Lower leg skin (tissue), 4 donors: ENCODE results near the gene VPS37B. TPM values are rescaled to one million over a fixed set of nuclear protein-coding genes. Genes with fewer than 3 reads are reported as not detected.

Experiments used
- DNase-seq, 2 donors: peaks; one replicate each; pipeline ENCODE4 v3.0.0-alpha.2; 2019; ENCODE audit warnings: low spot score in 2 of 2
- H3K4me3 ChIP-seq: fragments of 200-600 bp; sonication (generic); 2 replicates; pipeline ENCODE4 v1.5.1; 2017; ENCODE audit warnings: mild to moderate bottlenecking, low read depth; ENCODE audit not compliant: poor library complexity, severe bottlenecking
- POLR2A ChIP-seq, 2 donors: fragments of 450-650 bp; IDR thresholded peaks; one replicate each; pipeline ENCODE4 v1.6.1; 2016 to 2017; ENCODE audit warnings: antibody characterized with exemption in 2 of 2, mild to moderate bottlenecking in 1 of 2, moderate library complexity in 1 of 2
- WGBS, 2 donors: methylation state at CpG; one replicate each; pipeline ENCODE4 v1.1.5; 2018; 5-methylcytosine and 5-hydroxymethylcytosine counted together
- intact Hi-C: fragments of 100-400 bp; cut with DNase I; formaldehyde crosslinking; loops from one replicate; pipeline ENCODE4 v1.15.0; 2023; ENCODE audit warnings: low total_unique reads
- total RNA-seq, 4 donors: library from RNA; depleted of rRNA; stranded (reverse); fragments of >200 nt; gene quantifications; one replicate each; pipeline ENCODE4 v1.1.0, GENCODE V29; 2016
- TF ChIP-seq, protein P1 (sequence below), 3 donors: fragments of 450-650 bp; IDR thresholded peaks; one replicate each; pipeline ENCODE4 v1.5.1; 2016; ENCODE audit warnings: antibody characterized with exemption in 3 of 3, mild to moderate bottlenecking in 3 of 3, moderate library complexity in 2 of 3

VPS37B gene
- total RNA-seq, 4 donors from 2014 or later, result 27.7 to 47.8 (median 42.3) TPM

DNA sequence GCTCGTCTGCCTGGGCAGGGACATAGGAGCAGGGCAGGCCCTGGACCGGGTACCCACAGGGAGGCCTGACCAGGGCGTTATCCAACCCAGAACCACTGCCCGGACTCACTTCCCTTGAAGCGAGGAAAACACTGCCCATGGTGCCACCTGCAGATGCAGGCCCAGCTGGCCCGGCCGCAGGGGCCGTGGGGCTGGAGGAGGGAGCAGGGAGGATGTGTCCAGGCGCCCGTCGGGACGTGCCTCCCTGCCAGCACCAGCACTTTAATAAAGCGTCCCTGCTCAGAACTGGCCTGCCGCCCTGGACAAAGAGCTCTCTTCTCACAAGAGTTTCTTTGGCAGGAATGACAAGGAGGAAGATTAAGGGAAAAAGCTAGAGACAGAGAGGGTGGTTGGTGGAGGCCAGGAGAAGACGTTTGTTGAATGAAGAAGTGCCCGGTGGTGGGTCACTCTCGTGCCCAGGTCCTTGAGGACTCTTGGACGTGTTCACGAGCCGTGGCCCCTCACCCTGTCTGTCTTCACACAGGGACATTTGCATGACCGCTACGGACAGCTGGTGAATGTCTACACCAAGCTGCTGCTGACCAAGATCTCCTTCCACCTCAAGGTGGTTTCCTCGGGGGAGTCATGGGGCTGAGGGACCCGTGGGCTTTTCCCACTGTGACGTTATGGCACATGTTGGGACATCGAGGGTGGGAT, 46.4 kb downstream of the VPS37B start:
- 86 to 89% methylated on average over 26 of the region's 26 CpGs for WGBS, 2 donors
- intact Hi-C loops, result no loop called here
- TF ChIP-seq, protein P1, sequence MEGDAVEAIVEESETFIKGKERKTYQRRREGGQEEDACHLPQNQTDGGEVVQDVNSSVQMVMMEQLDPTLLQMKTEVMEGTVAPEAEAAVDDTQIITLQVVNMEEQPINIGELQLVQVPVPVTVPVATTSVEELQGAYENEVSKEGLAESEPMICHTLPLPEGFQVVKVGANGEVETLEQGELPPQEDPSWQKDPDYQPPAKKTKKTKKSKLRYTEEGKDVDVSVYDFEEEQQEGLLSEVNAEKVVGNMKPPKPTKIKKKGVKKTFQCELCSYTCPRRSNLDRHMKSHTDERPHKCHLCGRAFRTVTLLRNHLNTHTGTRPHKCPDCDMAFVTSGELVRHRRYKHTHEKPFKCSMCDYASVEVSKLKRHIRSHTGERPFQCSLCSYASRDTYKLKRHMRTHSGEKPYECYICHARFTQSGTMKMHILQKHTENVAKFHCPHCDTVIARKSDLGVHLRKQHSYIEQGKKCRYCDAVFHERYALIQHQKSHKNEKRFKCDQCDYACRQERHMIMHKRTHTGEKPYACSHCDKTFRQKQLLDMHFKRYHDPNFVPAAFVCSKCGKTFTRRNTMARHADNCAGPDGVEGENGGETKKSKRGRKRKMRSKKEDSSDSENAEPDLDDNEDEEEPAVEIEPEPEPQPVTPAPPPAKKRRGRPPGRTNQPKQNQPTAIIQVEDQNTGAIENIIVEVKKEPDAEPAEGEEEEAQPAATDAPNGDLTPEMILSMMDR (IDR thresholded peaks at IDR 0.05), result no peak
- TF ChIP-seq POLR2A (IDR thresholded peaks at IDR 0.05), result no peak
- no peak overlapping the region for H3K4me3 ChIP-seq
- no peak for DNase-seq

DNA sequence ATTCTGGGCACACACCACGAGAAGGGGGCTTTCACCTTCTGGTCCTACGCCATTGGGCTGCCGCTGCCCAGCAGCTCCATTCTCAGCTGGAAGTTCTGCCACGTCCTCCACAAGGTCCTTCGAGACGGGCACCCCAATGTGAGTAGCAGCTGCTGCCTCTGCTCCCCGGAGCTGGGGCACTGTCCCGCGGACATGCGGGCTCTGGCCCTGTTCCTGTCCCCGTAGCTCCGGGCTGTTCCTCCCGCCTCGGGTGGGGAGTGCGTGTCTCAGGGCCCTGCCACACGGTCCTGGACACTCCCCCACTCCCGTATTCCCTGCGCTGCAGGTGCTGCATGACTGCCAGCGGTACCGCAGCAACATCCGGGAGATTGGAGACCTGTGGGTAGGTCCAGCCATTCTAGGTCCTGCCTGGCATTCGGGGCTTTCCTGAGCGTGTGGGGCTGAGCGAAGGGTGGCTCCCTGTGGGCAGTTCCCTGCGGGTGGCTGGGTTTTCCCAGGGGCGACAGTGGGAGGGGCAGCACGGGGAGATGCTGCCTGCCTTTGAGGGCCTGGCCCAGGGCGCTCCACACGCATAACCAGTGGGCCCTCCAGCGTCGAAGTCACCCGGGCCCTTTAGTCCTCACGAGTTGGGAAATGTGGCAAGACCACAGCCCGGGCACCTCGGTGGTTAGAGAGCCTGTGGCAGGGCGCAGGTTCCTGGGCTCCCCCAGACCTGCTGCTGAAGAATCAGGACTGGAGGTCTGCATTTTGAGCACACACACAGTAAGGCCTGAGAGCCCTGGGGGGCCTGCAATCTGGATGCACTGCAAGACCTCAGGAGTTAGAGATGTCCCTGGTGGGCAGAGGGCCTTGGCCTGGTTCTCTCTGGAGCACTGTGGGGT, 47.2 kb downstream of the VPS37B start:
- no peak for DNase-seq
- no peak overlapping the region for H3K4me3 ChIP-seq
- TF ChIP-seq POLR2A (IDR thresholded peaks at IDR 0.05), result no peak
- TF ChIP-seq, protein P1 (IDR thresholded peaks at IDR 0.05), result no peak
- intact Hi-C loops, result no loop called here
- WGBS, 2 donors, result 84 to 90% methylated on average over 18 to 35 of the region's 36 CpGs

DNA sequence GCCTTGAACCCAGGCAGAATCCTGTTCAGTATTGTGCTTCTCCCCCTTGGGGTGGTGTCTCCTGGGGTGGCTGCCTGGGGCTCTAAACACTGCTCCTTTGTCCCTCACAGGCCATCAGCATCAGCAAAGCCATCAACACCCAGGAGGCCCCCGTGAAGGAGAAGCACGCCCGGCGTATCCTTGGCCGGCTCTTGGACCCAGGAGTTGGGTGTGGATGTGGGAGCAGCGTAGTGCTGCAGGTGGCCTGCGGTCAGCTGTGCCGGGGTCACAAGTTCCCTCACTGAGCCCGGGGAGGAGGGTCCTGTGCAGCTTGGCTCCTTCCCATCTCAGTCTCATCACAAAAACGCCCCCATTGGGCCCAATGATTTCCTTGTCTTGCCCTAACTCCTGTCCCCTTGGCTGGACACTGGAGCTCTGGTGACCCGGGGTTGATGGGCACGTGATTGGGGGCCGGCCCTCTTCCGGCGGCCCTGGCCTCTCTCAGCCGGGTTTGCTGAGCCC, 48.0 kb downstream of the VPS37B start:
- DNase-seq, result no peak
- 89 to 93% methylated on average over 14 to 15 of the region's 16 CpGs for WGBS, 2 donors

DNA sequence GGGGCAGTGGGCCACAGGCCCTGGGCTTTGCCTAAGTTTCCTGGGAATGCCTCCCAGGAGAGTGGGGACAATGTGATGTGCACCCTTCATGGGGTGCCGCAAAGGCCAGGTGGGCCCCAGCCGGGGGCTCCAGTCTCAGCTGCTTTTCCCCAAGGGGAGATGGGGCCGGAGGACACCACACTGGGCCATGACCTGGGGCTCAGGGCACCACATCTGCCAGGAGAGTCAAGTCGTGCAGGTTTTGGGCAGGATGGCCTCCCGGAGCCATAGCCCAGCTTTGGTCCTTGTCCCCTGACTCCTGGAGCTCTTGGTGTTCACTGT, 48.4 kb downstream of the VPS37B start:
- 92% methylated on average over 4 to 5 of the region's 5 CpGs for WGBS, 2 donors
- H3K4me3 ChIP-seq, result no peak overlapping the region
- intact Hi-C loops, result no loop called here
- TF ChIP-seq, protein P1 (IDR thresholded peaks at IDR 0.05), result no peak
- TF ChIP-seq POLR2A (IDR thresholded peaks at IDR 0.05), result no peak
- DNase-seq, result no peak

More for the DNA sequence above, 48.0 kb downstream of the VPS37B start:
- intact Hi-C loops, result no loop called here
- H3K4me3 ChIP-seq, result no peak overlapping the region
- TF ChIP-seq, protein P1 (IDR thresholded peaks at IDR 0.05), result no peak
- TF ChIP-seq POLR2A (IDR thresholded peaks at IDR 0.05), result no peak

DNA sequence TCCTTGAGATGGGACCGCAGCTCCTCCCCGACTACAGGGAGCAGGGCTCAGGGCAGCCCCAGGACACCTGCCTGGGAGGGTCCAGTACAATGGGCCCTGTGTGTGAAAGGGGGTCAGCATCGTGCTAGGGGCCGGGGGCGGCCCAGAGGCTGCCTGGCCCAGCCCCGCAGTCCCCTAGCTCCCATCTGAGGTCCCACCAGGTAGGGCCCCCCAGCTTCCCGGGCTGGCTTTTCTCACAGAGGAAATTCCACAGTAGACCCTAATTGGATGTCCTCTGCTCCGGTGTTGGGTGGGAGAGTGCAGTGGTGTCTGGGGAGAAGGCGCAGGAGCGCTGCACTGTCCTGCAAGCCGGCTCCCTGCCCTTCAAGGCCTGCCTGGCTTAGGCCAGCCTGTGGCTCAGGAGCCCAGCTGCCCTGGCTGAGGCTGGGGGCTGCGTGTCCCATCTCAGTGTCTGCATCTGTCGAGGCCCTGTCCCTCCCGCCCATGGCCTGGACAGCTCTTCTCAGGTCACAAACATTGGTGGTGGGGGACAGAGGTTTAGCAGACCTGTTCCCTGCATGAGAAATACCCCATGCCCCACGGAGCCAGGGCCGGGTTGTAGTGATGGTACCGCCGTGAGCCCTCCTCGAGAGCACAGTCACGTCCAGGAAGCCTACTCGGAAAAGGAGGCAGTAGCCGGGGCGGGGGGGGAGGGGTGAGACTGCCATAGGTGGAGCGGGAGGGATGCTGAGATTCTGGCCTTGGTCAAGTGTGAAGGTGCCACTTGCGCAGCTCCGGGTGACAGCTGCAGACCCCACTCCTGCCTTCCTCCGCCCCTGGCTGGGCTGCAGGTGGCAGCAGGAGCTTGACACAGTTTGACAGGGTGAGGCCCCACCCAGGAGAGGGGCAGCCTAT, 49.1 kb downstream of the VPS37B start:
- no peak overlapping the region for H3K4me3 ChIP-seq
- WGBS, 2 donors, result 87 to 96% methylated on average over 14 to 26 of the region's 27 CpGs
- DNase-seq, result no peak
- intact Hi-C loops, result no loop called here
- TF ChIP-seq, protein P1 (IDR thresholded peaks at IDR 0.05), result no peak
- TF ChIP-seq POLR2A (IDR thresholded peaks at IDR 0.05), result no peak
